ENCODE results near the gene PPP2R5D. TPM values are rescaled to one million over a fixed set of nuclear protein-coding genes. Genes with fewer than 3 reads are reported as not detected.

Gene PPP2R5D
- total and polyA plus RNA-seq, 9 of the 15 experiments (the other 6 are each of a cell fraction or from before 2014, with no cell fraction given), result 1.3 to 96.1 (median 38.4) TPM

DNA sequence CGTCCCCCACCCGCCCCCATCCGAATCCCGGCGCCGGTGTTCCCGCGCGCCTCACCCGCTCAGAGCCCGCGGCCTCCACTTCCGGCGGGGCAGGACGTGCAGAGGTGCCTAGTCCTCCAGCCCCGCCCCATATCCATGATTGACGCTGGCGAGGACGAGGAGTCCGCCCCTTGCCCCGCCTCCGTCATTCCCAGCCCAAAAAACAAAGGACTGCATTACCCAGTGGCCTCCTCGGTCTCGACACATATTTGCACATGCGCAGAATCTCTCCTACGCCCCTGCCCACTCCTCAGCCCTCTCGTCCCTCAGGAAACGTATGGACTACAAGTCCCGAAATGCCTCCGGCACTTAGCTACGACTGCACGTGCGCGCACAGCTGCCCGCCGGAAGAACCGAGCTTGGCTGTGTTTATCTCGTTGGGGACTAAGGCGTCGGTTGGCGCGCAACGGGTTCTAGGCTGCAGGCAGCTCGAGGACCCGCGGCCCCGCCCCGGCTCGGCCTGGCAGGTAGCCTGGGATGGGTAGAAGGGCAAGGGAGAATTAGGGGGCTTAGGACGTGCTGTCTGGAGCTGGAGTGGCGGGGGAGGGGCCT is 29.6 kb downstream of the PPP2R5D start, which contains the start of the genes KLHDC3 and MEA1 (continued):
- TF ChIP-seq SMARCC2 (IDR thresholded peaks at IDR 0.05; ENCODE audit: low read depth) (no peak), PHF21A (IDR thresholded peaks at IDR 0.05; ENCODE audit: borderline replicate concordance, low read depth) (no peak), ZNF586 (CRISPR knock-in tag; conservative IDR thresholded peaks at IDR 0.05) (no peak), PHTF2 (CRISPR knock-in tag; IDR thresholded peaks at IDR 0.05) (no peak), ZNF696 (CRISPR knock-in tag; conservative IDR thresholded peaks at IDR 0.05) (no peak), ZNF444 (CRISPR knock-in tag; IDR thresholded peaks at IDR 0.05) (no peak), JUN (IDR thresholded peaks at IDR 0.05; ENCODE audit: borderline replicate concordance, low read depth, low read length) (peak; percentile 58; the same call in 1 of the 2 replicates), JUN (CRISPR knock-in tag; IDR thresholded peaks at IDR 0.05; ENCODE audit: borderline replicate concordance) (no peak), GABPB2 (CRISPR knock-in tag; conservative IDR thresholded peaks at IDR 0.05) (no peak), MED1 (CRISPR knock-in tag; IDR thresholded peaks at IDR 0.05; ENCODE audit: borderline replicate concordance) (no peak), FOXK2 (conservative IDR thresholded peaks at IDR 0.05 in 1 of 2, IDR thresholded peaks at IDR 0.05 in 1 of 2; ENCODE audit: low read depth in 2 of 2) (peak; percentile 98 to 100), SMARCB1 (IDR thresholded peaks at IDR 0.05; ENCODE audit: insufficient read length, low read depth) (no peak), TBL1XR1 (IDR thresholded peaks at IDR 0.05; ENCODE audit: low read length in 2 of 2) (no peak), ZSCAN32 (CRISPR knock-in tag; IDR thresholded peaks at IDR 0.05) (no peak), ZNF311 (CRISPR knock-in tag; IDR thresholded peaks at IDR 0.05) (no peak), RBM22 (IDR thresholded peaks at IDR 0.05; ENCODE audit: low read depth, low read length, poor library complexity, severe bottlenecking) (no peak)
- TF ChIP-seq, protein P1, sequence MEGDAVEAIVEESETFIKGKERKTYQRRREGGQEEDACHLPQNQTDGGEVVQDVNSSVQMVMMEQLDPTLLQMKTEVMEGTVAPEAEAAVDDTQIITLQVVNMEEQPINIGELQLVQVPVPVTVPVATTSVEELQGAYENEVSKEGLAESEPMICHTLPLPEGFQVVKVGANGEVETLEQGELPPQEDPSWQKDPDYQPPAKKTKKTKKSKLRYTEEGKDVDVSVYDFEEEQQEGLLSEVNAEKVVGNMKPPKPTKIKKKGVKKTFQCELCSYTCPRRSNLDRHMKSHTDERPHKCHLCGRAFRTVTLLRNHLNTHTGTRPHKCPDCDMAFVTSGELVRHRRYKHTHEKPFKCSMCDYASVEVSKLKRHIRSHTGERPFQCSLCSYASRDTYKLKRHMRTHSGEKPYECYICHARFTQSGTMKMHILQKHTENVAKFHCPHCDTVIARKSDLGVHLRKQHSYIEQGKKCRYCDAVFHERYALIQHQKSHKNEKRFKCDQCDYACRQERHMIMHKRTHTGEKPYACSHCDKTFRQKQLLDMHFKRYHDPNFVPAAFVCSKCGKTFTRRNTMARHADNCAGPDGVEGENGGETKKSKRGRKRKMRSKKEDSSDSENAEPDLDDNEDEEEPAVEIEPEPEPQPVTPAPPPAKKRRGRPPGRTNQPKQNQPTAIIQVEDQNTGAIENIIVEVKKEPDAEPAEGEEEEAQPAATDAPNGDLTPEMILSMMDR (IDR thresholded peaks at IDR 0.05 in 2 of 3, conservative IDR thresholded peaks at IDR 0.05 in 1 of 3; ENCODE audit: insufficient read depth in 2 of 3, low read depth in 1 of 3, low read length in 3 of 3), result no peak; a peak in 1 of 6 replicates
- TF ChIP-seq, protein P2, sequence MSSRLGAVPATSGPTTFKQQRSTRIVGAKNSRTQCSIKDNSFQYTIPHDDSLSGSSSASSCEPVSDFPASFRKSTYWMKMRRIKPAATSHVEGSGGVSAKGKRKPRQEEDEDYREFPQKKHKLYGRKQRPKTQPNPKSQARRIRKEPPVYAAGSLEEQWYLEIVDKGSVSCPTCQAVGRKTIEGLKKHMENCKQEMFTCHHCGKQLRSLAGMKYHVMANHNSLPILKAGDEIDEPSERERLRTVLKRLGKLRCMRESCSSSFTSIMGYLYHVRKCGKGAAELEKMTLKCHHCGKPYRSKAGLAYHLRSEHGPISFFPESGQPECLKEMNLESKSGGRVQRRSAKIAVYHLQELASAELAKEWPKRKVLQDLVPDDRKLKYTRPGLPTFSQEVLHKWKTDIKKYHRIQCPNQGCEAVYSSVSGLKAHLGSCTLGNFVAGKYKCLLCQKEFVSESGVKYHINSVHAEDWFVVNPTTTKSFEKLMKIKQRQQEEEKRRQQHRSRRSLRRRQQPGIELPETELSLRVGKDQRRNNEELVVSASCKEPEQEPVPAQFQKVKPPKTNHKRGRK (tag; IDR thresholded peaks at IDR 0.05), result no peak
- TF ChIP-seq, protein P3, sequence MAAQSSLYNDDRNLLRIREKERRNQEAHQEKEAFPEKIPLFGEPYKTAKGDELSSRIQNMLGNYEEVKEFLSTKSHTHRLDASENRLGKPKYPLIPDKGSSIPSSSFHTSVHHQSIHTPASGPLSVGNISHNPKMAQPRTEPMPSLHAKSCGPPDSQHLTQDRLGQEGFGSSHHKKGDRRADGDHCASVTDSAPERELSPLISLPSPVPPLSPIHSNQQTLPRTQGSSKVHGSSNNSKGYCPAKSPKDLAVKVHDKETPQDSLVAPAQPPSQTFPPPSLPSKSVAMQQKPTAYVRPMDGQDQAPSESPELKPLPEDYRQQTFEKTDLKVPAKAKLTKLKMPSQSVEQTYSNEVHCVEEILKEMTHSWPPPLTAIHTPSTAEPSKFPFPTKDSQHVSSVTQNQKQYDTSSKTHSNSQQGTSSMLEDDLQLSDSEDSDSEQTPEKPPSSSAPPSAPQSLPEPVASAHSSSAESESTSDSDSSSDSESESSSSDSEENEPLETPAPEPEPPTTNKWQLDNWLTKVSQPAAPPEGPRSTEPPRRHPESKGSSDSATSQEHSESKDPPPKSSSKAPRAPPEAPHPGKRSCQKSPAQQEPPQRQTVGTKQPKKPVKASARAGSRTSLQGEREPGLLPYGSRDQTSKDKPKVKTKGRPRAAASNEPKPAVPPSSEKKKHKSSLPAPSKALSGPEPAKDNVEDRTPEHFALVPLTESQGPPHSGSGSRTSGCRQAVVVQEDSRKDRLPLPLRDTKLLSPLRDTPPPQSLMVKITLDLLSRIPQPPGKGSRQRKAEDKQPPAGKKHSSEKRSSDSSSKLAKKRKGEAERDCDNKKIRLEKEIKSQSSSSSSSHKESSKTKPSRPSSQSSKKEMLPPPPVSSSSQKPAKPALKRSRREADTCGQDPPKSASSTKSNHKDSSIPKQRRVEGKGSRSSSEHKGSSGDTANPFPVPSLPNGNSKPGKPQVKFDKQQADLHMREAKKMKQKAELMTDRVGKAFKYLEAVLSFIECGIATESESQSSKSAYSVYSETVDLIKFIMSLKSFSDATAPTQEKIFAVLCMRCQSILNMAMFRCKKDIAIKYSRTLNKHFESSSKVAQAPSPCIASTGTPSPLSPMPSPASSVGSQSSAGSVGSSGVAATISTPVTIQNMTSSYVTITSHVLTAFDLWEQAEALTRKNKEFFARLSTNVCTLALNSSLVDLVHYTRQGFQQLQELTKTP (IDR thresholded peaks at IDR 0.05; ENCODE audit: low read depth in 1 of 2, partially characterized antibody in 2 of 2), result peak in 1 of 2 experiments; percentile 94
- TF ChIP-seq, protein P4, sequence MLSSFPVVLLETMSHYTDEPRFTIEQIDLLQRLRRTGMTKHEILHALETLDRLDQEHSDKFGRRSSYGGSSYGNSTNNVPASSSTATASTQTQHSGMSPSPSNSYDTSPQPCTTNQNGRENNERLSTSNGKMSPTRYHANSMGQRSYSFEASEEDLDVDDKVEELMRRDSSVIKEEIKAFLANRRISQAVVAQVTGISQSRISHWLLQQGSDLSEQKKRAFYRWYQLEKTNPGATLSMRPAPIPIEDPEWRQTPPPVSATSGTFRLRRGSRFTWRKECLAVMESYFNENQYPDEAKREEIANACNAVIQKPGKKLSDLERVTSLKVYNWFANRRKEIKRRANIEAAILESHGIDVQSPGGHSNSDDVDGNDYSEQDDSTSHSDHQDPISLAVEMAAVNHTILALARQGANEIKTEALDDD (IDR thresholded peaks at IDR 0.05), result peak; percentile 39; the same call in 1 of the 2 replicates

Data from K562 (cell line).